NCI-H460 (cell line): ENCODE data around the gene CALR. TPM values are rescaled to one million over a fixed set of nuclear protein-coding genes. Genes with fewer than 3 reads are reported as not detected.
A peak's percentile ranks its signal among the peaks of the same experiment; 100 is the strongest.
"Not testable (repeated sequence)": the region's sequence is repeated elsewhere in the genome, so short reads cannot be mapped to it uniquely, and the experiment has no call there.

Experiments used
- DNase-seq: peaks from one replicate; pipeline ENCODE4 v3.0.0-alpha.2; 2016; ENCODE audit warnings: low read depth; ENCODE audit errors: extremely low read depth
- polyA plus RNA-seq: library from polyadenylated mRNA; depleted of rRNA; stranded (reverse); fragments of >200 nt; gene quantifications from 2 replicates; pipeline ENCODE4 v1.2.3, GENCODE V29; 2014; cell fraction: nucleus; rRNA removed
- total RNA-seq: library from RNA; depleted of rRNA; stranded (reverse); fragments of >200 nt; shearing (Covaris generic); gene quantifications from 2 replicates; pipeline ENCODE4 v1.2.3, GENCODE V29; 2014; rRNA removed

The CALR gene
- total RNA-seq = 378 and 410 TPM in 2 replicates
- polyA plus RNA-seq = 675 and 960 TPM in 2 replicates

- peak; percentile 97 for DNase-seq
Measured at GRCh38 chr19:12937927-12938778, at the start of gene CALR. TSS of gene CALR (plus strand) at chr19:12938609. CDS start at chr19:12938680, 71 bp downstream.

- not testable (repeated sequence) for DNase-seq
Measured at GRCh38 chr19:12890299-12890786, 48.1 kb upstream of the CALR start.

- peak; percentile 97 for DNase-seq
Measured at GRCh38 chr19:12890787-12891552, 47.4 kb upstream of the CALR start, which contains the start of gene GCDH. TSS of gene GCDH (plus strand) at chr19:12891160. CDS start at chr19:12891305, 145 bp downstream.

- DNase-seq = no peak
Measured at GRCh38 chr19:12891553-12892021, 46.8 kb upstream of the CALR start.

- DNase-seq = no peak
Measured at GRCh38 chr19:12893582-12893981, 44.8 kb upstream of the CALR start.

- DNase-seq = no peak
Measured at GRCh38 chr19:12896460-12896859, 41.9 kb upstream of the CALR start.

GRCh38 chr19:12899891-12900518 is 38.4 kb upstream of the CALR start:
- no peak for DNase-seq

DNA sequence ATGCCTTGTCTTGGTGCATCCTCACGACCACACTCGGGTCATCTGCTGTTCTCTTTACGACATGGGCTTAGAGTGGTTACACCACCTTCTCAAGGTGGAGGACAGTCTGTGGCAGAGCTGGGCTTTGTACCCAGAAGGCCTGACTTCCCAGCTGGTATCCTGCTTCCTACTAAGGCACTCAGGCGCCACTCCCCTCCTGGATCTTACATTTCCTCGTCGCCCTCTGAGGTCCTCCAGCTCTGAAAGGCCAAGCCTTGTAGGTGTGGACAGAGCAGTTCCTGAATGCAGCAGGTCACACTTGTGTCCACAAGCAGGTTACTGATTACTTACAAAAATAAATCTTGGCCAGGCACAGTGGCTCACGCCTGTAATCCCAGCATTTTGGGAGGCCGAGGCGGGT is 31.2 kb upstream of the CALR start:
- no peak for DNase-seq

GRCh38 chr19:12912571-12912970 is 25.8 kb upstream of the CALR start:
- no peak for DNase-seq

GRCh38 chr19:12913011-12913561 is 25.3 kb upstream of the CALR start:
- no peak for DNase-seq

GRCh38 chr19:12913851-12914690 is 24.3 kb upstream of the CALR start:
- DNase-seq = no peak

DNA sequence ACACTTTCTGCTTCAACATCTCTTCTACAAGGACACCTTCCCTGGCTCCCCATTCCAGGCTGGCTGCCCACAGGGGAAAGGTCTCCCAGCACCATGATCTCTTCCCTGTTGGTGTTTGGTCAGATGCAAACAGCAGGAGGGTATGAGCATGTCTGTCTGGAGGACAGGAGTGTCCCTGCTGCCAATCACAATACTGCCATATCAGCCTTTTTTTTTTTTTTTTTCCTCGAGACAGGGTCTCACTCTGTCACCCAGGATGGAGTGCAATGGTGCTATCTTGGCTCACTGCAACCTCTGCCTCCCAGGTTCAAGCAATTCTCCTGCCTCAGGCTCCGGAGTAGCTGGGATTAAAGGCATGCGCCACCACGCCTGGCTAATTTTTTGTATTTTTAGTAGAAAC is 22.5 kb upstream of the CALR start:
- not testable (repeated sequence) for DNase-seq

DNA sequence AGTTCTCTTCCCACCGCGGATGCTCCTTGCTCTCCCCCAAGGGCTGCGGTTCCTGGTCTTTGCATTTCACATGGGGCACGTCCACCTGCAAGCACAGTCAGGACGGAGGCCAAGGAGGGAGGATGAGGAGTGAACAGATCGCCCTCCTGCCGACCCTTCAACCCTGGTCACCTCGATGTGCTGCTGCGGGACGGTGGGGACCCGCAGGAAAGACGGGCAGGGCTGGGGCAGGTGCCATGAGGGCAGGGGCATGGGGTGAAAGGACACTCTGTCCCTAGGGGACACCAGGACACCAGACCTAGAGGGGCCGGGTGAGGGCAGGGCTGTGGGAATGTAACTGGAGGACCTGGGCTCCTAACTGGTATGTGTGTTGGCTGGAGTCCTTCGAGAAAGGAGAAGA is 20.2 kb upstream of the CALR start:
- DNase-seq = no peak

- DNase-seq = no peak
Measured at GRCh38 chr19:12921047-12921446, 17.4 kb upstream of the CALR start.

- no peak for DNase-seq
Measured at GRCh38 chr19:12922959-12923358, 15.4 kb upstream of the CALR start.

GRCh38 chr19:12924621-12925310 is 13.6 kb upstream of the CALR start:
- no peak for DNase-seq

- DNase-seq = no peak
Measured at GRCh38 chr19:12930002-12930645, 8.3 kb upstream of the CALR start.
